ENCODE data around the gene ZNF639. TPM values are rescaled to one million over a fixed set of nuclear protein-coding genes. Genes with fewer than 3 reads are reported as not detected.

The ZNF639 gene
- total and polyA plus RNA-seq, 11 donors = 9.2 to 46.0 (median 29.6) TPM

DNA sequence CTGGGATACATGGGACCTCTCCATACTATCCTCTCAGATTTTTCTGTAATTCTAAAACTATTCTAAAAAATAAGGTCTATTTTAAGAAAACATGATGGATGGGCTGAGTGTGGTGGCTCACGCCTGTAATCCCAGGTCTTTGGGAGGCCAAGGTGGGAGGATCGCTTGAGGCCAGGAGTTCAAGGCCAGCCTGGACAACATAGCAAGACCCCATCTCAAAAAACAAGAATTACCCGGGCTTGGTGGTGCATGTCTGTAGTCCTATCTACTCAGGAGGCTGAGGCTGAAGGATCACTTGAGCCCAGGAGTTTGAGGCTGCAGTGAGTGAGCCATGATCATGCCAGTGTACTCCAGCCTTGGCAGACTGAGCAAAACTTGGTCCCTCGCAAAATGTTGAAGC, 9.4 kb downstream of the ZNF639 start:
- Histone ChIP-seq H3K27me3 (no peaks in the 10 kb centered on the region), H3K36me3 (peaks cover 0 to 96% (median 85%) of the 10 kb centered on the region in 9 donors), H3K4me1 (peaks cover 0 to 12% (median 0%) of the 10 kb centered on the region in 12 donors), H3K4me3 (no peak overlapping the region), H3K27ac (no peak overlapping the region), H3K9me3 (no peaks in the 10 kb centered on the region)
- WGBS, 4 donors = 90 to 98% (median 94%) methylated on average over 4 of the region's 4 CpGs
- TF ChIP-seq POLR2A (IDR thresholded peaks at IDR 0.05) = no peak
- TF ChIP-seq, protein P1, sequence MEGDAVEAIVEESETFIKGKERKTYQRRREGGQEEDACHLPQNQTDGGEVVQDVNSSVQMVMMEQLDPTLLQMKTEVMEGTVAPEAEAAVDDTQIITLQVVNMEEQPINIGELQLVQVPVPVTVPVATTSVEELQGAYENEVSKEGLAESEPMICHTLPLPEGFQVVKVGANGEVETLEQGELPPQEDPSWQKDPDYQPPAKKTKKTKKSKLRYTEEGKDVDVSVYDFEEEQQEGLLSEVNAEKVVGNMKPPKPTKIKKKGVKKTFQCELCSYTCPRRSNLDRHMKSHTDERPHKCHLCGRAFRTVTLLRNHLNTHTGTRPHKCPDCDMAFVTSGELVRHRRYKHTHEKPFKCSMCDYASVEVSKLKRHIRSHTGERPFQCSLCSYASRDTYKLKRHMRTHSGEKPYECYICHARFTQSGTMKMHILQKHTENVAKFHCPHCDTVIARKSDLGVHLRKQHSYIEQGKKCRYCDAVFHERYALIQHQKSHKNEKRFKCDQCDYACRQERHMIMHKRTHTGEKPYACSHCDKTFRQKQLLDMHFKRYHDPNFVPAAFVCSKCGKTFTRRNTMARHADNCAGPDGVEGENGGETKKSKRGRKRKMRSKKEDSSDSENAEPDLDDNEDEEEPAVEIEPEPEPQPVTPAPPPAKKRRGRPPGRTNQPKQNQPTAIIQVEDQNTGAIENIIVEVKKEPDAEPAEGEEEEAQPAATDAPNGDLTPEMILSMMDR (IDR thresholded peaks at IDR 0.05) = no peak
- intact Hi-C loops (cut with DNase I) = no loop called here
- no peak for DNase-seq
- ATAC-seq = no peak

DNA sequence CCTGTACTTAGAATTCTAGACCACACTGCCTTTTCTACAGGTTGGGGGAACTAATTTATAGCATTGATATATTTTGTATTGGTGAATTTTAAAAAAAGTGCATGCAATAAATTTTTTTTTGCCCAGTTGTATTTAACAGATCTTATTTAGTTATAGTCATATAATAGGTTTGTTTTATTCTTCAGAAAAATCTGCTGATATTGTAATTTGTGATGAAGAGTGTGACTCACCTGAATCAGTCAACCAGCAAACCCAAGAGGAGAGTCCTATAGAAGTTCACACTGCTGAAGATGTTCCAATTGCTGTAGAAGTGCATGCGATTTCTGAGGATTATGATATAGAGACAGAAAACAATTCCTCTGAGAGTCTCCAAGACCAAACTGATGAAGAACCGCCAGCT, 10.3 kb downstream of the ZNF639 start:
- ATAC-seq (no peak), DNase-seq (no peak)
- Histone ChIP-seq H3K4me3 (no peak overlapping the region), H3K27me3 (no peaks in the 10 kb centered on the region), H3K4me1 (peaks cover 0 to 10% (median 0%) of the 10 kb centered on the region in 12 donors), H3K9me3 (no peaks in the 10 kb centered on the region), H3K27ac (no peak overlapping the region), H3K36me3 (peaks cover 0 to 92% (median 86%) of the 10 kb centered on the region in 9 donors)
- intact Hi-C loops (cut with DNase I) = no loop called here
- 79 to 95% (median 84%) methylated on average over 2 of the region's 2 CpGs for WGBS, 4 donors
- TF ChIP-seq, protein P1 (IDR thresholded peaks at IDR 0.05) = no peak
- no peak for TF ChIP-seq POLR2A (IDR thresholded peaks at IDR 0.05)

DNA sequence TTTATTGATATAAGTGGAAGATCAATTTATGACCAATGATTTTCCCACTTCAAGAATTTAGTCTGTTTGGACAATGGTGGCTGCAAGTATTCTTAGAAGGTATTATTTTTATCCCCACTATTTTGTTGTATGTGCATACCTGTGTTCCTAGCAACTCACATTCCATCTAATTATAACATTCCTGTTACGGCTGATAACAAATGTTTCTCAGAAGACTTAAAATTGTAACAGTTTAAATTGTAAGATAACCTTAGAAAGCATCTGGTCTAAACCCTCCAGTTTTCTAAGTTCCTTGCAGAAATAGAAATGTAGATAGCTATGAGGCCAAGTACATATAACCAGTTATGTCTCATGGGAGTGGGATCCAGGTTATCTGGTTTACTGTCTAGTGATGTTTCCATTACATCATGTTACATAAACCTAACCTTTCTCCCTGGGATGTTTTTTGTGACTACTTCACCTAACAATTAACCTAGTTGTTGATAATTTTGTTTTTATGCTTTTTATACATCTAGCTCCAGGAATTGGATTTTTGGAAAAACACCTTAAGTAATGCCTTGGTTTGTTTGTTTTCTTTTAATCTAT, 13.6 kb downstream of the ZNF639 start:
- 28 to 61% (median 32%) methylated on average over 1 of the region's 1 CpG for WGBS, 4 donors

More for the DNA sequence above, 13.6 kb downstream of the ZNF639 start:
- Histone ChIP-seq H3K9me3 (no peaks in the 10 kb centered on the region), H3K4me1 (peaks cover 0 to 10% (median 0%) of the 10 kb centered on the region in 12 donors), H3K27me3 (no peaks in the 10 kb centered on the region), H3K36me3 (peaks cover 0 to 64% (median 52%) of the 10 kb centered on the region in 9 donors), H3K4me3 (no peak overlapping the region), H3K27ac (peak overlapping the region in 10 of 12 donors; percentile 26 to 77 (median 63))
- ATAC-seq = peak; percentile 53 to 87 (median 81)
- no peak for TF ChIP-seq POLR2A (IDR thresholded peaks at IDR 0.05)
- TF ChIP-seq, protein P1 (IDR thresholded peaks at IDR 0.05) = no peak
- intact Hi-C loops (cut with DNase I) = no loop called here
- DNase-seq = no peak

Data from heart left ventricle (tissue), 16 donors.